Keratinocyte (primary cell): ENCODE measurements around the gene CCR9.
"Not testable (repeated sequence)": the region's sequence is repeated elsewhere in the genome, so short reads cannot be mapped to it uniquely, and the experiment has no call there.

Experiments
- EZH2 ChIP-seq: IDR thresholded peaks from one replicate; pipeline ENCODE4 v1.6.1; 2012; ENCODE audit warnings: inconsistent platforms, mild to moderate bottlenecking, low read length, moderate library complexity
- TF ChIP-seq, protein P1 (sequence below), 3 experiments: IDR thresholded peaks in 1 of 3; conservative IDR thresholded peaks in 1 of 3; optimal IDR thresholded peaks in 1 of 3; 2 replicates in 2 of 3; 3 replicates in 1 of 3; pipeline versions ENCODE3 to v1.5.1; 2011; ENCODE audit warnings: low read length in 3 of 3, mild to moderate bottlenecking in 3 of 3, moderate library complexity in 2 of 3, control low read depth in 1 of 3, inconsistent platforms in 1 of 3; ENCODE audit not compliant: insufficient read depth in 2 of 3; ENCODE audit errors: extremely low read depth in 1 of 3

DNA sequence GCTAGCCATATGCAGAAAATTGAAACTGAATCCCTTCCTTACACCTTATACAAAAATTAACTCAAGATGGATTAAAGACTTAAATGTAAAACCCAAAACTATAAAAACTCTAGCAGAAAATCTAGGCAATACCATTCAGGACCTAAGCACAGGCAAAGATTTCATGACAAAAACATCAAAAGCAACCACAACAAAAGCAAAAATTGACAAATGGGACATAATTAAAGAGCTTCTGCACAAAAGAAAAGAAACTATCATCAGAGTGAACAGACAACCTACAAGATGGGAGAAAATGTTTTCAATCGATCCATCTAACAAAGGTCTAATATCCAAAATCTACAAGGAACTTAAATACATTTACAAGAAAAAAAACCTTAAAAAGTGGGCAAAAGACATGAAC, 30.0 kb upstream of the CCR9 start:
- TF ChIP-seq, protein P1, sequence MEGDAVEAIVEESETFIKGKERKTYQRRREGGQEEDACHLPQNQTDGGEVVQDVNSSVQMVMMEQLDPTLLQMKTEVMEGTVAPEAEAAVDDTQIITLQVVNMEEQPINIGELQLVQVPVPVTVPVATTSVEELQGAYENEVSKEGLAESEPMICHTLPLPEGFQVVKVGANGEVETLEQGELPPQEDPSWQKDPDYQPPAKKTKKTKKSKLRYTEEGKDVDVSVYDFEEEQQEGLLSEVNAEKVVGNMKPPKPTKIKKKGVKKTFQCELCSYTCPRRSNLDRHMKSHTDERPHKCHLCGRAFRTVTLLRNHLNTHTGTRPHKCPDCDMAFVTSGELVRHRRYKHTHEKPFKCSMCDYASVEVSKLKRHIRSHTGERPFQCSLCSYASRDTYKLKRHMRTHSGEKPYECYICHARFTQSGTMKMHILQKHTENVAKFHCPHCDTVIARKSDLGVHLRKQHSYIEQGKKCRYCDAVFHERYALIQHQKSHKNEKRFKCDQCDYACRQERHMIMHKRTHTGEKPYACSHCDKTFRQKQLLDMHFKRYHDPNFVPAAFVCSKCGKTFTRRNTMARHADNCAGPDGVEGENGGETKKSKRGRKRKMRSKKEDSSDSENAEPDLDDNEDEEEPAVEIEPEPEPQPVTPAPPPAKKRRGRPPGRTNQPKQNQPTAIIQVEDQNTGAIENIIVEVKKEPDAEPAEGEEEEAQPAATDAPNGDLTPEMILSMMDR (optimal IDR thresholded peaks at IDR 0.05 in 1 of 3, IDR thresholded peaks at IDR 0.05 in 1 of 3, conservative IDR thresholded peaks at IDR 0.05 in 1 of 3; ENCODE audit: extremely low read depth in 1 of 3, insufficient read depth in 2 of 3, low read length in 3 of 3): not testable (repeated sequence)
- TF ChIP-seq EZH2: not testable (repeated sequence)
